Right atrium auricular region (tissue), 2 donors: ENCODE results near the gene SPON1. TPM values are rescaled to one million over a fixed set of nuclear protein-coding genes. Genes with fewer than 3 reads are reported as not detected.

Experiments
- DNase-seq: peaks from one replicate; pipeline ENCODE4 v3.0.0-alpha.2; 2019; ENCODE audit warnings: low spot score
- H3K27ac ChIP-seq, 2 donors: fragments of 200-600 bp; sonication (generic); 1 replicate in 1 of 2; 2 replicates in 1 of 2; pipeline ENCODE4 v1.5.1; 2016 to 2019
- H3K27me3 ChIP-seq, 2 donors: fragments of 200-600 bp; sonication (generic); one replicate each; pipeline versions ENCODE4 v1.5.1 to v1.6.0; 2017 to 2019
- H3K36me3 ChIP-seq: fragments of 200-600 bp; sonication (generic); one replicate; pipeline ENCODE4 v1.5.1; 2016
- H3K4me1 ChIP-seq, 2 donors: fragments of 200-600 bp; sonication (generic); one replicate each; pipeline versions ENCODE4 v1.5.1 to v1.6.0; 2017 to 2019
- H3K4me3 ChIP-seq, 2 donors: fragments of 200-600 bp; sonication (generic); 1 replicate in 1 of 2; 2 replicates in 1 of 2; pipeline ENCODE4 v1.5.1; 2017 to 2019; ENCODE audit warnings: mild to moderate bottlenecking in 1 of 2, moderate library complexity in 1 of 2
- H3K9me3 ChIP-seq, 2 donors: fragments of 200-600 bp; sonication (generic); one replicate each; pipeline ENCODE4 v1.5.1; 2019
- total RNA-seq, 2 donors: library from RNA; depleted of rRNA; stranded (reverse); fragments of >200 nt; gene quantifications; one replicate each; pipeline ENCODE4 v1.1.0, GENCODE V29; 2016
- TF ChIP-seq, protein P1 (sequence below), 2 donors: fragments of 200-600 bp; sonication (generic); IDR thresholded peaks; one replicate each; pipeline ENCODE4 v1.5.1; 2019; ENCODE audit warnings: antibody characterized with exemption in 2 of 2

Gene SPON1
- total RNA-seq, 2 donors from 2014 or later = 22.8 to 27.0 TPM

DNA sequence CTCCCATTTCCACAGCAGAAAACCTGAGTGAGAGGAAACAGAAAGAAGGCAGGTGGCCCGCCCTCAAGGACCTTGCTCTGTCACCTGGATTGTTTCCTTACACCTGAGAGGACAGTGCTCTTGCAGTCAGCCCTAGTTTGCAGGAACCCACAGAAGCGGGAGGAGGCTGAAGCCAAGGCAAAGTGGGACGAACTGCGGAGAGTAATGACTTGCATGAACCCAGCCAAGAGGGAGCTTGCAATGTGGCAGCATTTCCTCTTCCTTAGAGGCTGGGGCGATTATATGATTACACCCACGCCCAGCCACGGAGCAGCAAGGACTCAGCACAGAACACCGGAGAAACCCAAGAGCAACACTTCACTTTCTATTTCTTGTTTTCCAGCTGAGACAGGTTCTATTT lies 102.6 kb downstream of the SPON1 start:
- H3K36me3 ChIP-seq = no peaks in the 10 kb centered on the region
- no peak overlapping the region for H3K27ac ChIP-seq
- H3K9me3 ChIP-seq = no peaks in the 10 kb centered on the region
- TF ChIP-seq, protein P1, sequence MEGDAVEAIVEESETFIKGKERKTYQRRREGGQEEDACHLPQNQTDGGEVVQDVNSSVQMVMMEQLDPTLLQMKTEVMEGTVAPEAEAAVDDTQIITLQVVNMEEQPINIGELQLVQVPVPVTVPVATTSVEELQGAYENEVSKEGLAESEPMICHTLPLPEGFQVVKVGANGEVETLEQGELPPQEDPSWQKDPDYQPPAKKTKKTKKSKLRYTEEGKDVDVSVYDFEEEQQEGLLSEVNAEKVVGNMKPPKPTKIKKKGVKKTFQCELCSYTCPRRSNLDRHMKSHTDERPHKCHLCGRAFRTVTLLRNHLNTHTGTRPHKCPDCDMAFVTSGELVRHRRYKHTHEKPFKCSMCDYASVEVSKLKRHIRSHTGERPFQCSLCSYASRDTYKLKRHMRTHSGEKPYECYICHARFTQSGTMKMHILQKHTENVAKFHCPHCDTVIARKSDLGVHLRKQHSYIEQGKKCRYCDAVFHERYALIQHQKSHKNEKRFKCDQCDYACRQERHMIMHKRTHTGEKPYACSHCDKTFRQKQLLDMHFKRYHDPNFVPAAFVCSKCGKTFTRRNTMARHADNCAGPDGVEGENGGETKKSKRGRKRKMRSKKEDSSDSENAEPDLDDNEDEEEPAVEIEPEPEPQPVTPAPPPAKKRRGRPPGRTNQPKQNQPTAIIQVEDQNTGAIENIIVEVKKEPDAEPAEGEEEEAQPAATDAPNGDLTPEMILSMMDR (IDR thresholded peaks at IDR 0.05) = no peak
- no peaks in the 10 kb centered on the region for H3K27me3 ChIP-seq
- DNase-seq = no peak
- peaks cover 0 to 6% of the 10 kb centered on the region in 2 donors for H3K4me1 ChIP-seq
- no peak overlapping the region for H3K4me3 ChIP-seq

GRCh38 chr11:14065681-14066080 lies 103.2 kb downstream of the SPON1 start:
- Histone ChIP-seq H3K9me3 (no peaks in the 10 kb centered on the region), H3K4me3 (no peak overlapping the region), H3K27me3 (no peaks in the 10 kb centered on the region), H3K36me3 (no peaks in the 10 kb centered on the region), H3K4me1 (peaks cover 0 to 6% of the 10 kb centered on the region in 2 donors), H3K27ac (no peak overlapping the region)
- TF ChIP-seq, protein P1 (IDR thresholded peaks at IDR 0.05) = no peak
- DNase-seq = no peak

- TF ChIP-seq, protein P1 (IDR thresholded peaks at IDR 0.05) = no peak
- Histone ChIP-seq H3K4me3 (no peak overlapping the region), H3K27me3 (no peaks in the 10 kb centered on the region), H3K9me3 (no peaks in the 10 kb centered on the region), H3K36me3 (no peaks in the 10 kb centered on the region), H3K4me1 (peaks cover 0 to 6% of the 10 kb centered on the region in 2 donors), H3K27ac (no peak overlapping the region)
- no peak for DNase-seq
Measured at GRCh38 chr11:14067686-14068085, 105.2 kb downstream of the SPON1 start.

DNA sequence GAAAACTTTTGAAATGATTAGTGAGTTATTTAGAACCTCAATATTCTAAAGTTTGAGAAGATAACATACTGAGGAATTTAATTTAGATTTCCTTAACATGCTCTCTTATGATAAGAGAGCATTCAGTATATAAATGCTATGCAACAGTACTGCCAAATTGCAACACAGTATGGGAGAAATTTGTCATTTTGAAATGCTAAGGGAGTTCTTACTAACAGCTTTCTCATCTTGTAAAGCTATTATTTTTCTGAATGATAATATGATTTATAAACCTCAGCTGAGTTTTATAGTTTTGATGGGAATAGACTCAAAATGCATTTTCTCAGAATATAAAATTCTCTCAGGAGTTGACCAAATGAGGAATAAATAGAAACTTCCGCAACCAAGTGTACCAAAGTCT lies 108.4 kb downstream of the SPON1 start:
- Histone ChIP-seq H3K27ac (no peak overlapping the region), H3K4me3 (no peak overlapping the region), H3K4me1 (no peaks in the 10 kb centered on the region), H3K36me3 (no peaks in the 10 kb centered on the region), H3K27me3 (no peaks in the 10 kb centered on the region), H3K9me3 (no peaks in the 10 kb centered on the region)
- TF ChIP-seq, protein P1 (IDR thresholded peaks at IDR 0.05) = no peak
- no peak for DNase-seq

DNA sequence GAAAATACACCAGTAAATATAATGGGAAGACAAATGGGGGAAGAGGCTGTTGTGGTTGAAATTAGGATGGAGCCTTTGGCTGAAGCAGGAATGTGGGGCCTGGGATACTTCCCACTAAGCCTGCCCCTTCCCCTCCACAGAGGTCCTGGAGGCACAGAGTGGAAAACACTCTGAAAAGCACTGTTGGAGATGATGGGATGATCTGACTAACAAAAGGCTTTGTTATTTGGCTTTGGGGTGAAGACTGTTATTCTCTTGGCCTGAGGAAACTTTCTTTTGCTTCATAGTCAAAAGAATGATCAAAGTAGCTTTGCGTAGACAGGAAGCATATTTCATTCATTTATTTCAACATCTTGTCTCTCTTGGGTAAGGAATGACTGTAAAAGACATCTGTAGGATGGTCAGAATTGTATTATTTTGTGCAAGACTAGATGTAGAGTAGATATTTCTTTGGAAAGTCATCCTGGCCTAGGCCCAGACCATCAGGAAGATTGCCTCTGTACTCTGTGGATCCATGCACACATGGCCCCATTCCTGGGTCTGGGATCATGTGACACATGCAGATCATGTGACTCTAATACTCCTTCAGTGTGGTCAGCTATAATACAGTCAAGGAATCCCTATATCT lies 111.4 kb downstream of the SPON1 start:
- Histone ChIP-seq H3K36me3 (no peaks in the 10 kb centered on the region), H3K4me1 (peaks cover 0 to under 1% of the 10 kb centered on the region in 2 donors), H3K27me3 (no peaks in the 10 kb centered on the region), H3K27ac (no peak overlapping the region), H3K9me3 (no peaks in the 10 kb centered on the region), H3K4me3 (no peak overlapping the region)
- TF ChIP-seq, protein P1 (IDR thresholded peaks at IDR 0.05) = no peak
- no peak for DNase-seq
